Stimulated activated CD8-positive, alpha-beta memory T cell treated with anti-CD3 and anti-CD28 coated beads, Interleukin-4, amount 100 ng/mL, for 1 hour (primary cell): Measurements from ENCODE around the gene SPAG16.

Experiments used
- DNase-seq, 2 donors: peaks; one replicate each; pipeline ENCODE4 v3.0.0-alpha.2; 2020; ENCODE audit warnings: low read depth in 2 of 2, low spot score in 1 of 2

SPAG16 gene

DNA sequence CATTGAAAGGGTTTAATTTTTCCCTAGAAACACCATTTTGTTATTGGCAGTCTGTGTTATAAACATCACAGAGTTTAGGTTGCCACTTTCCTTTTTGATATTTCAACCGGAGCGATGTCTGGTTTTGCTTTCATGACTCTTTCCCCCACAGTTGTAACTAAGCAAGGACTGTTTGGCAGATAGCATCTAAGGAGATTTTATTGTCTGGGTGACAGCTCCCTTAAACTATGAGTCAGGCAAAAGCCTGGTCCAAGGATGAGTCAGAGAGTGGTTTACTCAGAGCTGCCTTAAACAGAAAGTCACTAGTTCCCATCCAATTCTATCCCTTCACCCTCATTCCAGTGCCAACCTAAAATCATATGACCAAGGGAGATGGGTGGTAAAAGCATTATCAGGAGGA, 785.0 kb downstream of the SPAG16 start:
- DNase-seq = no peak

GRCh38 chr2:214075456-214075855, 791.2 kb downstream of the SPAG16 start:
- DNase-seq = no peak

DNA sequence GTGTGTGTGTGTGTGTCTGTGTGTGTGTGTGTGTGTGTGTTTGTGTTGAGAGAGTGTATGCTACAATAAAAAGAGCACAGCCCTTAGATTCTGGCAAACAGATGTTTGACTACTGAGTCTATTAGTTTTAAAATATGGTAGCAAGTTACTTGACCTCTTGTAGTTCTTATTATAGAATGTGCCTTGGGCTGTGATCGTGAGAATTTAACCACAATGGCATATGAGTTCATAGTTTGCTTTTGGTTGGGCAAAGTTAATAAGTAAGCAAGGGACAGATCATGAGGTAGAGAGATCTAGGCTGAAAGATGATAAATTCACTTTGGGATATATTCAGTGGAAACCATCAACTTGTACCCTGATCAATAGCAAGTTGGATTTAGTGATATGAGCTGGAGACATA, 792.3 kb downstream of the SPAG16 start:
- no peak for DNase-seq

DNA sequence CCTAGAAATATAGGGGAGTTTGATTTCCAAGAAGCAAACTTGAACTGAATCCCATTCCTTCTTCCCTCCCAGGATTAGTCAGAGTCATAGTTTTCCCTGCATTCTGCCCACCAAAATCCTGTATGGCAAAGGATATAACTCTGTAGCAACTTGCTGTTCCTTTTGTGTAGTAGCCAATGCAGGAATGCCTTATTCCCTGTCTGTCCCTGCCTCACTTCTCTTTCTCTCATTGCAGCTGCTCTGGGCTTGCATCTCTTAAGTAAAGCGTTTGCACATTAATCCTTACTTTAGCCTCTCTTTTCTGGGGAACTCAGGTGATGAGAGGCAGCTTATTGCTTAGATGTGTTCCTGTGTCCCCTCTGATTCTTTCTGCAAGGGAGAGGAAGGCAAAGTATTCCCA, 793.5 kb downstream of the SPAG16 start:
- no peak for DNase-seq

GRCh38 chr2:214079032-214079431, 794.8 kb downstream of the SPAG16 start:
- no peak for DNase-seq

DNA sequence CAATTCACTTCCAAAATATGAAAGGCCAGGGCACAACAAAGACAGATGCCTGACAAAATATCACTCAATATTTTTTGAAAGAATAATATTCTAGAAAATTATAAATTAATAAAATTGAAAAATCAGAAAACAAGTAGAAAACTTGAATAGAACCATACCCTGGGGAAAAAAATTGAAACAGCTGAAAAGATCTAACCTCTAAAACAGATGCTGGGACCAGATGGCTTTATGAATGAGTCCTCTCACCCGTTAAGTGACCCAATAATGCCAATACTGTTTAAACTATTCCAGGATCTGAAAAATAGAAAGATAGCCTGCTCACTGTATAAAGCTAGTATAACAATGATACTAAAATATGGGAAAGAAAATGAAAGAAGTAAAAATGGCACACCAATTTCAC, 804.3 kb downstream of the SPAG16 start:
- no peak for DNase-seq

GRCh38 chr2:214096208-214096715, 812.0 kb downstream of the SPAG16 start:
- DNase-seq = no peak

- no peak for DNase-seq
Measured at GRCh38 chr2:214098811-214099210, 814.5 kb downstream of the SPAG16 start.

- DNase-seq = no peak
Measured at GRCh38 chr2:214100488-214100887, 816.2 kb downstream of the SPAG16 start.

GRCh38 chr2:214103276-214104001, 819.2 kb downstream of the SPAG16 start:
- DNase-seq = no peak

DNA sequence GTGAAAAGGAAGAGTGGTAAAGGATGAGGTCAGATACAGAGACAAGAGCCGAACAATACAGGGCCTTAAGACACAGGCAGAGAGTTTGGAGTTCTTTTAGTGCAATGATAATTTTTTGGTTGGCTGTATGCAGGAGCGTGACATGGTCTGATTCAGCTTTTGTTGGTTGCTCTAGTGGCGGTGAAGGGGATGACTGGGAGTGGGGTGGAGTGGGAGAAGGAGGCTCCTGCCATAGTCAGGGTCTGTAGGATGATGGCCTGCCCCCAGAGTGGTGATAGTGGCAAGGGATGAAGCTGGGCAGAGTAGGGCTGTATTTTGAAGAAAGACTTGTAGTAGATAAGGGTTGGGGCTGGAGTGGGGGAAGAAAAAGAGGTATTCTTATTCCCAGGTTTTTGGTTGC, 820.0 kb downstream of the SPAG16 start:
- DNase-seq = no peak

- DNase-seq = no peak
Measured at GRCh38 chr2:214104967-214105366, 820.7 kb downstream of the SPAG16 start.

- no peak for DNase-seq
Measured at GRCh38 chr2:214107726-214108125, 823.5 kb downstream of the SPAG16 start.

- no peak for DNase-seq
Measured at GRCh38 chr2:214108598-214108997, 824.3 kb downstream of the SPAG16 start.

DNA sequence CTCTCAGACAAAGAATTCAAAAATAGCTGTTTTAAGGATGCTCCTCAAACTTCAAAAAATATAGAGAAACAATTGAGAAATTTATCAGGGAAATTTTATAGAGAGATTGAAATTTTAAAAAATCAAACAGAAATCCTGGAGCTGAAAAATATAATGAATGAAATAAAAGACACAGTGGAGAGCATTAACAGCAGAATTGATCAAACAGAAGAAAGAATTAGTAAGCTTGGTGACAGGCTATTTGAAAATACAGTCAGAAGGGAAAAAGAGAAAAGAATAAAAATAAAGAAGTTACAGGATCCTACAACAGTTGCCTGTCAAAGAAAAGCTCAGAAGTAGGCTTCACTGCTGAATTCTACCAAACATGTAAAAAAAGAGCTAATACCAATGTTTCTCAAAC, 832.8 kb downstream of the SPAG16 start:
- DNase-seq = no peak

GRCh38 chr2:214126135-214126534, 841.9 kb downstream of the SPAG16 start:
- no peak for DNase-seq

- no peak for DNase-seq
Measured at GRCh38 chr2:214127170-214127569, 842.9 kb downstream of the SPAG16 start.

- no peak for DNase-seq
Measured at GRCh38 chr2:214127571-214127970, 843.3 kb downstream of the SPAG16 start.

DNA sequence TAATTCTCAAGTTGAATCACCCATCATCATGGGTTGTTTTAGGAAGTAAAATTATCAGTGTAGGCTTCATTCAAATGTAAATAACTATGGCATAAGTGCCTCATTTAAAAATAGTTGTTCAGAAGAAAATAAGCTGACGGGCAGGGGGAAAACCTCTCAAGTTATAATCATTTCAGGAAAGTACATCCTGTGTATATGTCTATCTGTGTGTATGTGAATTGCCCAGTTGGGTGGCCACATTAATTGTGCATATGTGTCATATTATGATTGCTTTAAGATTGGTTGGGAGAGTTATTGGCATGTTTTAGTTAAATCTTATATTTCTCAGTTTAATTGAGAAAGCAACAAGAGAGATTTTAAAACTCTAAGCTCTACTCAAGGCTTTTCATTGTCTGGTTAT, 843.8 kb downstream of the SPAG16 start:
- DNase-seq = no peak

GRCh38 chr2:214130114-214130513, 845.9 kb downstream of the SPAG16 start:
- no peak for DNase-seq

DNA sequence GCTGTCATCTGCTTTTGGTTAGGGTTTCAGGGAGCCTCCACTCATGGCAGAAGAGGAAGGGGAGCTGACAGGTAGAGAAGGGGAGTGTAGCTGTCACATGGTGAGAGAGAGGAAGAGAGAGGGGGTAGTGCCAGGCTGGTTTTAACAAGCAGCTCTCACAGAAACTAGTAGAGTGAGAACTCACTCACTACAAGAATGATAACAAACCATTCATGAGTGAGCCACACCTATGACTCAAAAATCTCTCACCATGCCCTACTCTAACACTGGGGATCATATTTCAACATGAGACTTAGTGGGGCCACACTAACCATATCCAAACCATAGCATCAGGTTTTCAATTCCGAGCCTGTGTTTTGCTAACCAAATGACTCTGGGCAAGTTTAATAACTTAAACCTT, 851.7 kb downstream of the SPAG16 start:
- no peak for DNase-seq

DNA sequence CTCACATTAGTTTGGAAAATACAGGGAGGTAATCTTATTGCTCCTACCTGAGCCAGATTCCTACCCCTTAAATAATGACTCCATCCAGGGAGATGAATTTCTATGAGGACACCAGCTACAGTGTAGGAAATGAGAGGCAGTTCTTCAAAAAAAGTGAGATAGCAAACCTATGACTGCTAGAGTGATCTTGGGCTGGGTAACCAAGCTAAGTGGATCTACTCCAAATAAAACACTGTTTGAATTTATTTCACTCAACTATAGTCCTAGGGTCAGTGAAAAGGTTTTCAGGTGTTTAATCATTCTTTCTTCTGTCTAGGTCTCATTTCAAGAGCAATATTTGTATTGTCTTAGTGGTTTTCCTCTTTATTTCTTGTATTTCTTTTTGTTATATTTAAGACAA, 854.5 kb downstream of the SPAG16 start:
- no peak for DNase-seq

DNA sequence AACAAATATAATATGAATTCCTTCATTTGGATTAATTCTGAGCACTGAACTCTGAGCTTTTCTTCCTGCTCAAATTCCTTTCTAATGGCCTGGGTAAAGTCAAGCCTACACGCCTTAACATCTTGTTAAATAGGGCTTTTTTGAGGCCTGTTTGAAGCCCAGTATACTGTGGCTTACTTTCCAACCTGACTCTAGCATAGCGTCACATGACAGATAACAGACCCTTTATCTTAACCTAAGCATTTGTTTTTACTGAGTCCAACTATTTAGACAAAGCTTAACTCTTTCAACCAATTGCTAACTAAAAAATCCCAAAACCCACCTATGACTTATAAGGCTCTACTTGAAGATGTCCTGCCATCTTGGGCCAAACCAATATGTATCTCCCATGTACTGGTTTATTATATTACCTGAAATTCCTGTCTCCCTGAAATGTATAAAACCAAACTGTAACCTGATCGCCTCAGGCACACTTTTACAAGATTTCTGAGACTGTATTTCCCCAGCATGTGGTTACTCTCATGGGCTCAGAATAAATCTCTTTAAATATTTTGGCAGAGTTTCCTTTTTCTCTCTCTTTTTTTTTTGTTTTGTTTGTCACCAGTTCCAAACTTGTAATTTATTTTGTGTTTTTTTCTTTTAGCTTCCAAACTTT, 855.5 kb downstream of the SPAG16 start:
- DNase-seq = no peak
